K562 (cell line): ENCODE data around the gene AURKB. TPM values are rescaled to one million over a fixed set of nuclear protein-coding genes. Genes with fewer than 3 reads are reported as not detected.

Source experiments
- CC2D1A ChIP-seq: fragments of 450-650 bp; IDR thresholded peaks from 2 replicates; pipeline ENCODE4 v1.6.1; 2017; ENCODE audit warnings: mild to moderate bottlenecking
- CLOCK ChIP-seq: fragments of 250-450 bp; sonication (Bioruptor Pico); IDR thresholded peaks from 2 replicates; pipeline ENCODE4 v1.4.0; 2020; ENCODE audit warnings: mild to moderate bottlenecking, moderate library complexity, borderline replicate concordance
- CREB5 ChIP-seq: fragments of 250-450 bp; sonication (Bioruptor Pico); IDR thresholded peaks from 2 replicates; pipeline ENCODE4 v1.5.0; 2020; ENCODE audit warnings: mild to moderate bottlenecking
- ELK1 ChIP-seq: sonication (generic); formaldehyde crosslinking; IDR thresholded peaks from 2 replicates; pipeline ENCODE4 v1.8.1; 2022; ENCODE audit warnings: missing genetic modification reagents
- ELK3 ChIP-seq: fragments of 450-650 bp; formaldehyde crosslinking; IDR thresholded peaks from 2 replicates; pipeline ENCODE4 v1.4.0; 2020; ENCODE audit warnings: mild to moderate bottlenecking
- GABPB2 ChIP-seq: fragments of 250-450 bp; sonication (Bioruptor Pico); conservative IDR thresholded peaks from 2 replicates; pipeline ENCODE4 v1.5.1; 2021; ENCODE audit warnings: mild to moderate bottlenecking
- HNRNPK ChIP-seq: fragments of 200-400 bp; formaldehyde crosslinking; IDR thresholded peaks from one replicate; pipeline ENCODE4 v1.6.1; 2018; ENCODE audit warnings: mild to moderate bottlenecking, low read depth, low read length; ENCODE audit not compliant: poor library complexity, severe bottlenecking
- L3MBTL2 ChIP-seq: fragments of 450-650 bp; IDR thresholded peaks from 2 replicates; pipeline ENCODE4 v1.6.1; 2016; ENCODE audit warnings: mild to moderate bottlenecking, moderate library complexity
- MAFF ChIP-seq: IDR thresholded peaks from 2 replicates; pipeline ENCODE4 v1.6.1; 2012; ENCODE audit warnings: low read length, improper control_type of control experiment
- MNT ChIP-seq, 2 experiments: fragments of 450-650 bp; conservative IDR thresholded peaks; 2 replicates each; pipeline ENCODE4 v1.6.1; 2017; ENCODE audit warnings: mild to moderate bottlenecking in 2 of 2, moderate library complexity in 2 of 2
- MTA3 ChIP-seq: fragments of 450-650 bp; formaldehyde crosslinking; IDR thresholded peaks from 2 replicates; pipeline ENCODE4 v1.6.1; 2017; ENCODE audit warnings: mild to moderate bottlenecking, borderline replicate concordance
- NR3C1 ChIP-seq: sonication (generic); formaldehyde crosslinking; IDR thresholded peaks from 2 replicates; pipeline ENCODE4 v1.8.1; 2022; ENCODE audit warnings: missing genetic modification reagents
- RNF2 ChIP-seq: sonication (generic); IDR thresholded peaks from 2 replicates; pipeline ENCODE4 v1.6.1; 2016
- USF1 ChIP-seq: sonication (generic); formaldehyde crosslinking; IDR thresholded peaks from 2 replicates; pipeline ENCODE4 v1.9.0; 2022; ENCODE audit warnings: mild to moderate bottlenecking, missing genetic modification reagents
- VEZF1 ChIP-seq: fragments of 200-800 bp; sonication (Bioruptor generic); IDR thresholded peaks from 2 replicates; pipeline ENCODE4 v1.6.1; 2017; ENCODE audit warnings: missing genetic modification characterization, missing compliant biosample characterization
- ZNF444 ChIP-seq: fragments of 250-450 bp; sonication (Bioruptor Pico); IDR thresholded peaks from 2 replicates; pipeline ENCODE4 v1.4.0; 2020; ENCODE audit warnings: mild to moderate bottlenecking, moderate library complexity
- ZNF830 ChIP-seq: fragments of 250-450 bp; sonication (Bioruptor Pico); IDR thresholded peaks from 2 replicates; pipeline ENCODE4 v1.5.0; 2021; ENCODE audit warnings: mild to moderate bottlenecking
- polyA plus RNA-seq, 8 experiments: library from polyadenylated mRNA; depleted of rRNA in 4 of 8; stranded (reverse) in 5 of 8; unstranded in 3 of 8; fragments of >200 nt; fragmentation: Nextera tagmentation in 2 of 8; fragmentation: Illumina TruSeq in 1 of 8; extraction: Ambion mirVana in 2 of 8; extraction: Trizol in 1 of 8; gene quantifications; 2 replicates each; pipeline versions ENCODE4 v1.2.1 to v1.2.3, GENCODE V29; 2011 to 2014; ENCODE audit warnings: inconsistent platforms in 1 of 8, missing spikeins in 1 of 8
- total RNA-seq, 7 experiments: library from RNA; depleted of rRNA in 6 of 7; stranded (reverse); fragments of >200 nt in 6 of 7; fragmentation: Illumina TruSeq in 2 of 7; extraction: Trizol in 2 of 7; gene quantifications; 2 replicates each; pipeline versions ENCODE4 v1.2.1 to v1.2.3, GENCODE V29; 2011 to 2021; ENCODE audit warnings: low replicate concordance in 1 of 7

Gene AURKB
- total and polyA plus RNA-seq, 9 of the 15 experiments (the other 6 are each of a cell fraction or from before 2014, with no cell fraction given) = 27.2 to 114 (median 74.8) TPM

GRCh38 chr17:8223356-8224126 is 13.2 kb upstream of the AURKB start (continued):
- TF ChIP-seq MNT (conservative IDR thresholded peaks at IDR 0.05) = peak in 1 of 2 experiments; percentile 73
- no peak for TF ChIP-seq NR3C1 (CRISPR knock-in tag)
- no peak for TF ChIP-seq GABPB2 (CRISPR knock-in tag)
- 0 out of 2 replicates have a peak, but pooled peaks have one; percentile 28 for TF ChIP-seq ELK3 (CRISPR knock-in tag)
- 0 out of 2 replicates have a peak, but pooled peaks have one; percentile 39 for TF ChIP-seq RNF2
- no peak for TF ChIP-seq HNRNPK
- no peak for TF ChIP-seq CLOCK (CRISPR knock-in tag)
- TF ChIP-seq VEZF1 (CRISPR knock-in tag) = peak; percentile 62; the same call in 1 of the 2 replicates
- TF ChIP-seq ZNF830 (CRISPR knock-in tag) = 0 out of 2 replicates have a peak, but pooled peaks have one; percentile 5
- no peak for TF ChIP-seq ELK1 (CRISPR knock-in tag)
- TF ChIP-seq L3MBTL2 = peak; percentile 95
- no peak; the same call in 1 of the 2 replicates for TF ChIP-seq USF1
- TF ChIP-seq MAFF = no peak
- TF ChIP-seq CREB5 (CRISPR knock-in tag) = no peak
- no peak for TF ChIP-seq CC2D1A
- no peak for TF ChIP-seq MTA3
- TF ChIP-seq ZNF444 (CRISPR knock-in tag) = 0 out of 2 replicates have a peak, but pooled peaks have one; percentile 46
